K562 (cell line): ENCODE data around the gene DCHS2. TPM values are rescaled to one million over a fixed set of nuclear protein-coding genes. Genes with fewer than 3 reads are reported as not detected.

ENCODE experiments used
- ATAC-seq: fragments of 200-7000 bp; cut with Tn5 transposase; 3 replicates; pipeline ENCODE4 v1.9.1; 2020; ENCODE audit warnings: moderate library complexity
- BruUV-seq: library from RNA; stranded (reverse); fragments of 400-500 nt; replicated peaks from 2 replicates; lab custom pipeline; 2021; lab: Mats Ljungman, UMichigan
- CTCF ChIA-PET: fragments of 300-600 bp; formaldehyde crosslinking; extraction: SDS; loops from one replicate; lab custom pipeline; 2021; ENCODE audit warnings: low intra/inter-chr PET ratio; lab: Yijun Ruan, JAX
- POLR2A ChIA-PET: fragments of 300-600, 350-650 bp; sonication (Branson Sonifier 250); formaldehyde crosslinking; extraction: SDS; loops from one replicate; lab custom pipeline; 2021; ENCODE audit warnings: antibody characterized with exemption, inconsistent platforms; lab: Yijun Ruan, JAX
- DNase-seq, 4 experiments: peaks; one replicate each; pipeline versions ENCODE4 v3.0.0 to v3.0.0-alpha.2; 2011 to 2018; ENCODE audit warnings: low spot score in 3 of 4, mixed read lengths in 3 of 4; ENCODE audit errors: extremely low read depth in 1 of 4
- FAIRE-seq: peaks from 2 replicates; lab custom pipeline; 2011; peaks lifted over from hg19 to GRCh38; lab: Jason Lieb, UNC
- H2AFZ ChIP-seq: 2 replicates; pipeline ENCODE4 v1.6.0; 2011; ENCODE audit warnings: low read depth, low read length, control low read depth, inconsistent platforms
- H3K27ac ChIP-seq: fragments of 200-600 bp; 3 replicates; pipeline ENCODE4 v1.8.0; 2011; ENCODE audit warnings: low read depth, mild to moderate bottlenecking, control low read depth, inconsistent platforms, low read length, moderate library complexity, mixed read lengths; ENCODE audit errors: extremely low read depth
- H3K27me3 ChIP-seq, 2 experiments: fragments of 300-600 bp in 1 of 2; 2 replicates in 1 of 2; 3 replicates in 1 of 2; pipeline versions ENCODE4 v1.6.0 to v1.8.0; 2011; ENCODE audit warnings: inconsistent platforms in 2 of 2, low read length in 2 of 2, mild to moderate bottlenecking in 1 of 2, mixed read lengths in 1 of 2, moderate library complexity in 1 of 2; ENCODE audit not compliant: control insufficient read depth in 2 of 2, insufficient read depth in 2 of 2
- H3K36me3 ChIP-seq: fragments of 300-600 bp; 3 replicates; pipeline ENCODE4 v1.8.0; 2011; ENCODE audit warnings: mild to moderate bottlenecking, low read length, inconsistent platforms; ENCODE audit not compliant: control insufficient read depth, insufficient read depth
- H3K4me1 ChIP-seq, 2 experiments: fragments of 200-600 bp in 1 of 2; replicated peaks in 1 of 2; 2 replicates in 1 of 2; 3 replicates in 1 of 2; pipeline versions ENCODE4 v1.5.1 to v1.8.0; 2011; ENCODE audit warnings: inconsistent platforms in 2 of 2, low read length in 2 of 2, mild to moderate bottlenecking in 1 of 2, mixed read lengths in 1 of 2, moderate library complexity in 1 of 2; ENCODE audit not compliant: control insufficient read depth in 2 of 2, insufficient read depth in 2 of 2
- H3K4me2 ChIP-seq: 2 replicates; pipeline ENCODE4 v1.6.1; 2011; ENCODE audit warnings: low read length, control low read depth, inconsistent platforms, mixed read lengths; ENCODE audit not compliant: insufficient read depth
- H3K4me3 ChIP-seq: fragments of 200-600 bp; sonication (generic), shearing (Covaris generic); 2 replicates; pipeline ENCODE4 v1.5.1; 2016; ENCODE audit warnings: control low read depth, inconsistent platforms
- H3K79me2 ChIP-seq: fragments of 200-600 bp; 3 replicates; pipeline ENCODE4 v1.8.0; 2011; ENCODE audit warnings: low read length, inconsistent platforms; ENCODE audit not compliant: control insufficient read depth, insufficient read depth
- H3K9ac ChIP-seq, 2 experiments: 2 replicates each; pipeline versions ENCODE4 v1.6.0 to v1.6.1; 2011; ENCODE audit warnings: low read depth in 2 of 2, low read length in 2 of 2, control low read depth in 1 of 2, inconsistent platforms in 1 of 2, mild to moderate bottlenecking in 1 of 2, mixed read lengths in 1 of 2; ENCODE audit not compliant: insufficient read depth in 1 of 2
- H3K9me1 ChIP-seq: one replicate; pipeline ENCODE4 v1.6.0; 2011; ENCODE audit warnings: inconsistent platforms, mild to moderate bottlenecking, low read length, moderate library complexity; ENCODE audit not compliant: control insufficient read depth, insufficient read depth
- H3K9me3 ChIP-seq: replicated peaks from 2 replicates; pipeline ENCODE4 v1.5.1; 2011; ENCODE audit warnings: low read depth, low read length, inconsistent platforms; ENCODE audit not compliant: control insufficient read depth, insufficient read depth
- H4K20me1 ChIP-seq: replicated peaks from 2 replicates; pipeline ENCODE4 v1.6.1; 2011; ENCODE audit warnings: low read length, inconsistent platforms, mixed read lengths; ENCODE audit not compliant: control insufficient read depth, insufficient read depth
- FOXJ2 ChIP-seq: fragments of 200-800 bp; sonication (Bioruptor generic); IDR thresholded peaks from 2 replicates; pipeline ENCODE4 v1.6.1; 2016; ENCODE audit warnings: missing genetic modification characterization, missing compliant biosample characterization
- GABPA ChIP-seq: fragments of 200-800 bp; sonication (Bioruptor generic); conservative IDR thresholded peaks from 2 replicates; pipeline ENCODE4 v1.6.1; 2016; ENCODE audit warnings: low read depth, missing genetic modification characterization, missing compliant biosample characterization
- HDAC3 ChIP-seq: fragments of 450-650 bp; IDR thresholded peaks from 2 replicates; pipeline ENCODE4 v1.6.1; 2018; ENCODE audit warnings: borderline replicate concordance, mild to moderate bottlenecking, moderate library complexity; ENCODE audit not compliant: partially characterized antibody
- NCOA2 ChIP-seq, 2 experiments: fragments of 450-650 bp; IDR thresholded peaks; 2 replicates each; pipeline ENCODE4 v1.6.1; 2018; ENCODE audit warnings: mild to moderate bottlenecking in 2 of 2, moderate library complexity in 1 of 2; ENCODE audit not compliant: partially characterized antibody in 2 of 2
- NEUROD1 ChIP-seq: fragments of 150-350 bp; IDR thresholded peaks from 2 replicates; pipeline ENCODE4 v1.6.1; 2014; ENCODE audit warnings: borderline replicate concordance, low read length, low read depth; ENCODE audit not compliant: partially characterized antibody
- PCBP1 ChIP-seq: fragments of 200-400 bp; formaldehyde crosslinking; IDR thresholded peaks from 2 replicates; pipeline ENCODE4 v1.6.1; 2018; ENCODE audit warnings: mild to moderate bottlenecking, low read depth, low read length; ENCODE audit not compliant: poor library complexity, severe bottlenecking
- TFAM ChIP-seq: fragments of 250-450 bp; sonication (Bioruptor Pico); conservative IDR thresholded peaks from 2 replicates; pipeline ENCODE4 v1.5.0; 2021; ENCODE audit warnings: mild to moderate bottlenecking, moderate library complexity
- THRAP3 ChIP-seq: fragments of 450-650 bp; IDR thresholded peaks from 2 replicates; pipeline ENCODE4 v1.6.1; 2016; ENCODE audit warnings: mild to moderate bottlenecking, inconsistent platforms, borderline replicate concordance
- TSC22D4 ChIP-seq: fragments of 450-650 bp; IDR thresholded peaks from 2 replicates; pipeline ENCODE4 v1.6.1; 2016; ENCODE audit warnings: missing genetic modification characterization, missing biosample characterization, control low read depth
- ZNF311 ChIP-seq: fragments of 250-450 bp; sonication (Bioruptor Pico); IDR thresholded peaks from 2 replicates; pipeline ENCODE4 v1.4.0; 2020; ENCODE audit warnings: mild to moderate bottlenecking, moderate library complexity
- ZNF707 ChIP-seq: fragments of 250-450 bp; sonication (Bioruptor Pico); conservative IDR thresholded peaks from 2 replicates; pipeline ENCODE4 v1.8.0; 2022; ENCODE audit warnings: inconsistent platforms, mild to moderate bottlenecking, moderate library complexity
- WGBS: fragments of 100-300 bp; shearing (Covaris generic); methylation state at CpG from one replicate; pipeline ENCODE4 v1.1.6; 2016; ENCODE audit warnings: low coverage, mixed read lengths; ENCODE audit not compliant: insufficient coverage; ENCODE audit errors: missing lambda C conversion rate; 5-methylcytosine and 5-hydroxymethylcytosine counted together
- in situ Hi-C: fragments of 300-500 bp; cut with MboI; formaldehyde crosslinking; loops from 4 replicates; pipeline ENCODE4 v1.15.0; 2018; ENCODE audit warnings: inconsistent platforms, mixed read lengths
- intact Hi-C: fragments of 100-400 bp; cut with micrococcal nuclease; formaldehyde crosslinking; loops from 2 replicates; pipeline ENCODE4 v1.14.2; 2022
- polyA plus RNA-seq, 8 experiments: library from polyadenylated mRNA; depleted of rRNA in 4 of 8; stranded (reverse) in 5 of 8; unstranded in 3 of 8; fragments of >200 nt; fragmentation: Nextera tagmentation in 2 of 8; fragmentation: Illumina TruSeq in 1 of 8; extraction: Ambion mirVana in 2 of 8; extraction: Trizol in 1 of 8; gene quantifications; 2 replicates each; pipeline versions ENCODE4 v1.2.1 to v1.2.3, GENCODE V29; 2011 to 2014; ENCODE audit warnings: inconsistent platforms in 1 of 8, missing spikeins in 1 of 8
- total RNA-seq, 7 experiments: library from RNA; depleted of rRNA in 6 of 7; stranded (reverse); fragments of >200 nt in 6 of 7; fragmentation: Illumina TruSeq in 2 of 7; extraction: Trizol in 2 of 7; gene quantifications; 2 replicates each; pipeline versions ENCODE4 v1.2.1 to v1.2.3, GENCODE V29; 2011 to 2021; ENCODE audit warnings: low replicate concordance in 1 of 7
- TF ChIP-seq, protein P1 (sequence below): fragments of 250-450 bp; sonication (Bioruptor Pico); IDR thresholded peaks from 2 replicates; pipeline ENCODE4 v1.8.0; 2022; ENCODE audit warnings: moderate library complexity, mild to moderate bottlenecking, inconsistent platforms
- TF ChIP-seq, protein P2 (sequence below): sonication (generic); formaldehyde crosslinking; IDR thresholded peaks from 2 replicates; pipeline ENCODE4 v1.8.0; 2022; ENCODE audit warnings: missing genetic modification reagents, mild to moderate bottlenecking, borderline replicate concordance

The DCHS2 gene
- total and polyA plus RNA-seq, 9 of the 15 experiments (the other 6 are each of a cell fraction or from before 2014, with no cell fraction given): 0.49 to 7.1 (median 5.3) TPM

DNA sequence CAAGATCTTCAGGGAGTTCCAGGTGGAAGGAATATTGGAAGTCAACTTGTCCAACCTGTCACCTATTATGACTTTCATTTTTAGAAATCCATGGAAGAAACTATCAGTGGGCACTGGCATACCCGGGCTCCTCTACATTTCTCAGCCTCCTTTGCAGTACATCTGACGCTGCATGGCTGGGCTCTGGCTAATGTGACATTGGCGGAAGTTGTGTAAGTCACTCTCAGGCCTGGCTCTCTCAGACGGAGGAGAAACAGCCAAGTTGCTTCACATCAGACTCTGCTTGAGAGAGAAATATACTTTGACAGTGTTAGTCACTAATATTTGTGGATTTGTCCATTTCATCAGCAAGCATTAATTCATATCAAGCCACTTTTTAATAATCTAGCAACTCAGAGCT is 4.5 kb downstream of the DCHS2 start:
- no peak overlapping the region for H3K4me2 ChIP-seq
- FAIRE-seq: peak; percentile 37
- H3K27me3 ChIP-seq: no peaks in the 10 kb centered on the region
- in situ Hi-C loops (no loop called here), intact Hi-C loops (no loop called here)
- H3K4me1 ChIP-seq: peaks cover 9 to 21% of the 10 kb centered on the region in 2 experiments; a peak in 4 of 5 replicates
- POLR2A ChIA-PET: interaction anchor here (0.7 kb wide), 1 partner anchor 9 kb away, joined by 3 read pairs; no protein-coding TSS in a partner anchor
- no peaks in the 10 kb centered on the region for H4K20me1 ChIP-seq
- no peak for DNase-seq
- H3K4me3 ChIP-seq: no peak overlapping the region
- no peaks in the 10 kb centered on the region for H3K9me1 ChIP-seq
- no peak overlapping the region for H3K9ac ChIP-seq
- H2AFZ ChIP-seq: no peak overlapping the region
- CTCF ChIA-PET: no interaction called here
- H3K36me3 ChIP-seq: no peaks in the 10 kb centered on the region
- H3K9me3 ChIP-seq: no peaks in the 10 kb centered on the region; the same call in 1 of the 2 replicates
- BruUV-seq: no TSS peak
- TF ChIP-seq ZNF311 (CRISPR knock-in tag) (no peak), GABPA (tag) (no peak), ZNF707 (no peak), NEUROD1 (no peak), PCBP1 (no peak), TFAM (CRISPR knock-in tag) (no peak), TSC22D4 (tag) (no peak), FOXJ2 (tag) (no peak), HDAC3 (no peak), NCOA2 (IDR thresholded peaks at IDR 0.05; ENCODE audit: partially characterized antibody in 2 of 2) (no peak), THRAP3 (no peak)
- TF ChIP-seq, protein P1, sequence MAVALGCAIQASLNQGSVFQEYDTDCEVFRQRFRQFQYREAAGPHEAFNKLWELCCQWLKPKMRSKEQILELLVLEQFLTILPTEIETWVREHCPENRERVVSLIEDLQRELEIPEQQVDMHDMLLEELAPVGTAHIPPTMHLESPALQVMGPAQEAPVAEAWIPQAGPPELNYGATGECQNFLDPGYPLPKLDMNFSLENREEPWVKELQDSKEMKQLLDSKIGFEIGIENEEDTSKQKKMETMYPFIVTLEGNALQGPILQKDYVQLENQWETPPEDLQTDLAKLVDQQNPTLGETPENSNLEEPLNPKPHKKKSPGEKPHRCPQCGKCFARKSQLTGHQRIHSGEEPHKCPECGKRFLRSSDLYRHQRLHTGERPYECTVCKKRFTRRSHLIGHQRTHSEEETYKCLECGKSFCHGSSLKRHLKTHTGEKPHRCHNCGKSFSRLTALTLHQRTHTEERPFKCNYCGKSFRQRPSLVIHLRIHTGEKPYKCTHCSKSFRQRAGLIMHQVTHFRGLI (CRISPR knock-in tag): no peak
- TF ChIP-seq, protein P2, sequence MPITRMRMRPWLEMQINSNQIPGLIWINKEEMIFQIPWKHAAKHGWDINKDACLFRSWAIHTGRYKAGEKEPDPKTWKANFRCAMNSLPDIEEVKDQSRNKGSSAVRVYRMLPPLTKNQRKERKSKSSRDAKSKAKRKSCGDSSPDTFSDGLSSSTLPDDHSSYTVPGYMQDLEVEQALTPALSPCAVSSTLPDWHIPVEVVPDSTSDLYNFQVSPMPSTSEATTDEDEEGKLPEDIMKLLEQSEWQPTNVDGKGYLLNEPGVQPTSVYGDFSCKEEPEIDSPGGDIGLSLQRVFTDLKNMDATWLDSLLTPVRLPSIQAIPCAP (CRISPR knock-in tag): no peak
- TF ChIP-seq, all 486 proteins: peak for 0
- WGBS: 36% methylated on average over 4 of the region's 4 CpGs
- no peak overlapping the region for H3K27ac ChIP-seq
- ATAC-seq: no peak
- no peaks in the 10 kb centered on the region; the same call in 2 of the 3 replicates for H3K79me2 ChIP-seq
